Small intestine (tissue), 7 donors: Measurements from ENCODE around the gene EHMT1. TPM values are rescaled to one million over a fixed set of nuclear protein-coding genes. Genes with fewer than 3 reads are reported as not detected.

Source experiments
- DNase-seq, 2 donors: peaks; one replicate each; pipeline versions ENCODE4 v3.0.0 to v3.0.0-alpha.2; 2013
- FAIRE-seq: peaks from 2 replicates; lab custom pipeline; 2012; peaks lifted over from hg19 to GRCh38; lab: Jason Lieb, UNC
- H3K27ac ChIP-seq, 3 donors: one replicate each; pipeline ENCODE4 v1.5.1; 2013; ENCODE audit warnings: low read length in 2 of 3, mild to moderate bottlenecking in 2 of 3, control low read depth in 1 of 3, inconsistent platforms in 1 of 3, low read depth in 1 of 3, moderate library complexity in 1 of 3
- H3K27me3 ChIP-seq, 3 donors: one replicate each; pipeline ENCODE4 v1.6.1; 2013; ENCODE audit warnings: low read length in 3 of 3, inconsistent platforms in 1 of 3; ENCODE audit not compliant: control insufficient read depth in 3 of 3, insufficient read depth in 3 of 3
- H3K36me3 ChIP-seq, 3 donors: one replicate each; pipeline ENCODE4 v1.6.1; 2013; ENCODE audit warnings: low read length in 3 of 3, inconsistent platforms in 1 of 3, low read depth in 1 of 3, mild to moderate bottlenecking in 1 of 3, moderate library complexity in 1 of 3; ENCODE audit not compliant: control insufficient read depth in 3 of 3, insufficient read depth in 2 of 3
- H3K4me1 ChIP-seq, 3 donors: one replicate each; pipeline ENCODE4 v1.6.1; 2013; ENCODE audit warnings: low read length in 2 of 3, inconsistent platforms in 1 of 3, low read depth in 1 of 3, mild to moderate bottlenecking in 1 of 3, moderate library complexity in 1 of 3; ENCODE audit not compliant: control insufficient read depth in 3 of 3, insufficient read depth in 2 of 3
- H3K4me3 ChIP-seq, 3 donors: one replicate each; pipeline ENCODE4 v1.5.1; 2013; ENCODE audit warnings: low read length in 3 of 3, control low read depth in 1 of 3, inconsistent platforms in 1 of 3, low read depth in 1 of 3, mild to moderate bottlenecking in 1 of 3, moderate library complexity in 1 of 3
- H3K9me3 ChIP-seq, 2 donors: one replicate each; pipeline ENCODE4 v1.6.1; 2013; ENCODE audit warnings: low read depth in 1 of 2, low read length in 1 of 2; ENCODE audit not compliant: control insufficient read depth in 2 of 2, insufficient read depth in 1 of 2
- WGBS, 3 donors: extraction: QIAGEN DNeasy Blood & Tissue Kit; methylation state at CpG; one replicate each; pipeline ENCODE4 v1.1.7; 2013; 5-methylcytosine and 5-hydroxymethylcytosine counted together
- polyA plus RNA-seq, 4 donors: library from polyadenylated mRNA; stranded (reverse) in 3 of 4; unstranded in 1 of 4; fragments of 200-250 nt in 3 of 4; fragments of 120-200 nt in 1 of 4; gene quantifications; one replicate each; pipeline versions ENCODE4 v1.2.1 to v1.2.3, GENCODE V29; 2013
- donor health status: healthy with polysubstance abuse.
- donor health status: control.
- donor health status: control.
- donor health status: Bipolar disorder and iron deficiency.
- donor health status: healthy.

Gene EHMT1
- polyA plus RNA-seq, 4 donors: 35.2 to 53.9 (median 39.1) TPM

DNA sequence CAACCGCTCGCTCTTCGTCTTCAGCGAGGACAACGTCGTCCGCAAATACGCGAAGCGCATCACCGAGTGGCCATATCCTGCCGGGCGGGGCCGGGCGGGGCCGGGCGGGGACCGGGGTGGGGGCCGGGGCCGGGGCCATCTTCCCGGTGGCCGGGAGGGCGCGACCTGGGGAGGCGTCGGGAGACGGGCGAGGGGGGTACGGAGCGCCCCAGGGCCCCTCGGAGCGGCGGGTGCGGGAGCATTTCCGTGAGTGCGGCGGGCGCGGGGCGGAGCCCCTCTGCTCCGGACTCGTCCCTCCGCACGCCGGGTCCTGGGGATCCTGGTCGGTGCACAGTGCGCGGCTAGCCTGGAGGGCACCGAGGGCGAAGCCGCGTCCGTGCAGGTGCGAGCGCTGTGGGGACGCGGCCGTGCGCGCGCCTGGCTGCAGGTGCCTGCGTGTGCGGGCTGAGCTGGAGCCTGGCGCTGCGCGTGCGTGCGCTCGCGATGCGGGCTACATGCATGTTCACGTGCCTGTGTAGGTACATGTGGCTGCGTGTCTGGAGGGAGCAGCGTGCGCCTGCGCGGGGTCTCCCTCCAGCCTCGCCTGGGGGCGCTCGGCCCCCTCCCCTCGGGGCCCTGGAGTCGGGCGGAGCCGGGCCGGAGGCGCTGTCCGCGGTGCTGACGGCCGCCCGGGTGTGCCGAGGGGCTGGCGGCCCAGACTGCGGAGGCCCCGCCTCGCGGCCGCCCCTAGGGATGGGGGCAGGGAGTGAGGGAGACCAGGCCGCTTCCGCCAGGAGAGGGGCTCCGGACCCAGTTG lies 259.5 kb downstream of the EHMT1 start:
- H3K4me1 ChIP-seq: no peaks in the 10 kb centered on the region
- WGBS, 3 donors: 2 to 6% (median 3%) methylated on average over 39 to 101 of the region's 101 CpGs
- no peaks in the 10 kb centered on the region for H3K36me3 ChIP-seq
- H3K9me3 ChIP-seq: peaks cover 0 to 3% of the 10 kb centered on the region in 2 donors
- peaks cover 4 to 18% (median 16%) of the 10 kb centered on the region in 3 donors for H3K27me3 ChIP-seq
- H3K4me3 ChIP-seq: peak overlapping the region in 1 of 3 donors; percentile 12
- DNase-seq (peak in 1 of 2 donors; percentile 66), FAIRE-seq (no peak)
- no peak overlapping the region for H3K27ac ChIP-seq

DNA sequence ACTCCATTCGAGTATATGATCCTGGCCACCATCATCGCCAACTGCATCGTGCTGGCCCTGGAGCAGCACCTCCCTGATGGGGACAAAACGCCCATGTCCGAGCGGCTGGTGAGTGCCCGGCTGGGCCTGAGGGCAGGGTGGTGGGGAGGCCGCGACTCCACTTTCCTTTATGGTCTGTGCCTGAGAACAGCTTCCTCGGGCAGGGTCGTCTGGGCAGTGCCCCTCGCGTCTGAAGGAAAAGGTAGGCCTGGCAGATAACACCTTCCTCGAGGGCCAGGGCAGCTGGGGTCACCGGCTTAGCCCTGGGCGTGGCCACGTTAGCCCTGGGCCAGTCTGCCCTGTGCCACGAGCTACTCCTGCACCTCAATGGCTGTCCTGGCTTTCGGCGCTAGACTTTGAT lies 260.2 kb downstream of the EHMT1 start:
- H3K27ac ChIP-seq: no peak overlapping the region
- no peak for DNase-seq
- peaks cover 4 to 18% (median 14%) of the 10 kb centered on the region in 3 donors for H3K27me3 ChIP-seq
- FAIRE-seq: no peak
- H3K9me3 ChIP-seq: peaks cover 0 to 3% of the 10 kb centered on the region in 2 donors
- H3K4me1 ChIP-seq: no peaks in the 10 kb centered on the region
- no peaks in the 10 kb centered on the region for H3K36me3 ChIP-seq
- 82 to 88% (median 83%) methylated on average over 20 of the region's 20 CpGs for WGBS, 3 donors
- H3K4me3 ChIP-seq: no peak overlapping the region

- no peak for FAIRE-seq
- H3K27ac ChIP-seq: no peak overlapping the region
- no peak for DNase-seq
- no peak overlapping the region for H3K4me3 ChIP-seq
- no peaks in the 10 kb centered on the region for H3K36me3 ChIP-seq
- 86 to 87% (median 87%) methylated on average over 8 of the region's 8 CpGs for WGBS, 3 donors
- H3K27me3 ChIP-seq: peaks cover 4 to 18% (median 12%) of the 10 kb centered on the region in 3 donors
- no peaks in the 10 kb centered on the region for H3K4me1 ChIP-seq
- H3K9me3 ChIP-seq: peaks cover 0 to 3% of the 10 kb centered on the region in 2 donors
These were observed 260.9 kb downstream of the EHMT1 start for GRCh38 chr9:137879566-137880150.

DNA sequence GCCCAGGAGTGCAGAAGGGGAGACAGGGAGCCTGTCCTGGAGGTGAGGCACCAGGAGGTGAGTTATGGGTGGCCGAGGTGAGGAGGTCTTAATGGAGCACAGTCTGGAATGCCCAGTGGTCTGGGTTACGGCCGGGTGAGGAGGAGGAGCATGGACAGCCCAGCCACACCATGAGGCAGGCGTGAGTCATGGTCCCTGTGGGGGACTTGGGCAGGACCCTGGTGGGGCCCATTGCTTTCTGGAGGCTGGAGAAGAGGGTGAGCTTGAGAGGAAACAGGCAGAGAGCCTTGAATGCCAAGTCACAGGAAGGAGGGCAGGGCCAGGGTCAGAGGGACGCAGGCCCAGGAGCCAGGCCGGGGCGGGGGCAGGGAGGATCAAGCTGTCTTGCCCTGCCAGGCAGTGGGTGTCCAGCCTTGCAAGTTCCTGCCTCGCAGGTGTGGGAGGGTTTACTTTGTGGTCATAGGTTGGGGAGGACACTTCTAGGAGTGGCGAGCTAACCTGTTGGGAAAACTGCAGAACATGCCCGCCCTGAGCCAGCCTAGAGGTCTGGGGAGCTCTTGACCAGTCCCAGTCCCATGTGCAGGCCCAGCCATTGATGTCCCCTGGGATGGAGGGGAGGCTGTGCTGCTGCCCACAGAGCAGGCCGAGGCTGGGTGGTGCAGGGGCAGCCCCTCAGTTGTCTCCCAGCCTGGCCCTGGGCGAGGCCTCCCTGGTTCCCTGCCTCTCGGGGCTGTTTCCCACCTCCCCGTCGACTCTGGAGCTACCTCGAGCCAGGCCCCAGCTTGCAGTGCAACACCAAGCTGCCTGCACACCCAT lies 261.6 kb downstream of the EHMT1 start:
- no peak overlapping the region for H3K4me3 ChIP-seq
- FAIRE-seq (no peak), DNase-seq (no peak)
- H3K9me3 ChIP-seq: peaks cover 0 to 3% of the 10 kb centered on the region in 2 donors
- WGBS, 3 donors: 82 to 84% (median 83%) methylated on average over 14 to 16 of the region's 16 CpGs
- no peaks in the 10 kb centered on the region for H3K4me1 ChIP-seq
- peaks cover 4 to 17% (median 12%) of the 10 kb centered on the region in 3 donors for H3K27me3 ChIP-seq
- H3K27ac ChIP-seq: no peak overlapping the region
- no peaks in the 10 kb centered on the region for H3K36me3 ChIP-seq

- Histone ChIP-seq H3K9me3 (peaks cover 0 to 3% of the 10 kb centered on the region in 2 donors), H3K36me3 (no peaks in the 10 kb centered on the region), H3K27ac (no peak overlapping the region), H3K27me3 (peaks cover 4 to 12% (median 11%) of the 10 kb centered on the region in 3 donors), H3K4me1 (no peaks in the 10 kb centered on the region), H3K4me3 (no peak overlapping the region)
- DNase-seq: no peak
- no peak for FAIRE-seq
- 70 to 78% (median 73%) methylated on average over 10 of the region's 10 CpGs for WGBS, 3 donors
These were observed 262.2 kb downstream of the EHMT1 start for GRCh38 chr9:137880976-137881530.

GRCh38 chr9:137881591-137882505 lies 263.0 kb downstream of the EHMT1 start:
- H3K36me3 ChIP-seq: no peaks in the 10 kb centered on the region
- H3K4me3 ChIP-seq: no peak overlapping the region
- WGBS, 3 donors: 58 to 69% (median 67%) methylated on average over 19 of the region's 19 CpGs
- H3K4me1 ChIP-seq: no peaks in the 10 kb centered on the region
- H3K9me3 ChIP-seq: peaks cover 0 to 2% of the 10 kb centered on the region in 2 donors
- no peak for DNase-seq
- H3K27me3 ChIP-seq: peaks cover 3 to 7% (median 4%) of the 10 kb centered on the region in 3 donors
- H3K27ac ChIP-seq: no peak overlapping the region
- FAIRE-seq: no peak

DNA sequence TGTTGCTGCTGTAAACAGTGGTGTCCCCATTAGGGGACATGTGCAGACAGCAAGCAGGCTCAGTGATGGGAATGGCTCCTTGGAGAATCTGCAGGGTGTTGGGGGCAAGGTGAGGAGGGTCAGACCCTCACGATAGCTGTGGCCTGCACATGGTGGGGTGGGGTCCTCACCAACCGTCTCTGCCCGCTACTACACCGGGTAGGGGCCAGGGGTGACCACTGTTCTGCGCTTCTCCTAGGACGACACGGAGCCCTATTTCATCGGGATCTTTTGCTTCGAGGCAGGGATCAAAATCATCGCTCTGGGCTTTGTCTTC lies 263.7 kb downstream of the EHMT1 start:
- DNase-seq: no peak
- Histone ChIP-seq H3K9me3 (no peaks in the 10 kb centered on the region), H3K27ac (no peak overlapping the region), H3K36me3 (no peaks in the 10 kb centered on the region), H3K27me3 (peaks cover 0 to 6% (median under 1%) of the 10 kb centered on the region in 3 donors), H3K4me3 (no peak overlapping the region), H3K4me1 (no peaks in the 10 kb centered on the region)
- no peak for FAIRE-seq
- 81 to 87% (median 85%) methylated on average over 10 of the region's 10 CpGs for WGBS, 3 donors
